ENCODE measurements around the gene WWP2.

DNA sequence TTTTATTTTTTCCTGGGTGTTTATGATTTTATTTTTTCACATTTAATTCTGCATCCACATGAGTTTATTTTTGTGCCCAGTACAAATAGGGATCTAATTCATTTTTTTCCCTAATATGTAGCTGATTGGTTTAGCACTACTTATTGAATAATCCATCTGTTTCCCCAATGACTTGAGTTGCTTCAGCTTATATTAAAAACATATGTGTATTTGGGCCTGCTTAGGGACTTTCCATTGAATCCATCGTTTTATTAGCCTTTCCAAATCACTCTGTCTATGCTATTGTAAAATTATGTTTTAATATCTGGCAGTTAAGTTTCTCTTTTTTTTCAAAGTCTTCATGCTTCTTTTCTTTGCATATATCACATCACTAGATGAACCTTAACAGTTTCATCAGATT is 42.2 kb downstream of the WWP2 start:
- TF ChIP-seq ZNF239 (tag by site-specific recombination; IDR thresholded peaks at IDR 0.05) = no peak
- TF ChIP-seq, protein P1, sequence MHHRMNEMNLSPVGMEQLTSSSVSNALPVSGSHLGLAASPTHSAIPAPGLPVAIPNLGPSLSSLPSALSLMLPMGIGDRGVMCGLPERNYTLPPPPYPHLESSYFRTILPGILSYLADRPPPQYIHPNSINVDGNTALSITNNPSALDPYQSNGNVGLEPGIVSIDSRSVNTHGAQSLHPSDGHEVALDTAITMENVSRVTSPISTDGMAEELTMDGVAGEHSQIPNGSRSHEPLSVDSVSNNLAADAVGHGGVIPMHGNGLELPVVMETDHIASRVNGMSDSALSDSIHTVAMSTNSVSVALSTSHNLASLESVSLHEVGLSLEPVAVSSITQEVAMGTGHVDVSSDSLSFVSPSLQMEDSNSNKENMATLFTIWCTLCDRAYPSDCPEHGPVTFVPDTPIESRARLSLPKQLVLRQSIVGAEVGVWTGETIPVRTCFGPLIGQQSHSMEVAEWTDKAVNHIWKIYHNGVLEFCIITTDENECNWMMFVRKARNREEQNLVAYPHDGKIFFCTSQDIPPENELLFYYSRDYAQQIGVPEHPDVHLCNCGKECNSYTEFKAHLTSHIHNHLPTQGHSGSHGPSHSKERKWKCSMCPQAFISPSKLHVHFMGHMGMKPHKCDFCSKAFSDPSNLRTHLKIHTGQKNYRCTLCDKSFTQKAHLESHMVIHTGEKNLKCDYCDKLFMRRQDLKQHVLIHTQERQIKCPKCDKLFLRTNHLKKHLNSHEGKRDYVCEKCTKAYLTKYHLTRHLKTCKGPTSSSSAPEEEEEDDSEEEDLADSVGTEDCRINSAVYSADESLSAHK (tag by site-specific recombination; IDR thresholded peaks at IDR 0.05) = no peak
- TF ChIP-seq, protein P2, sequence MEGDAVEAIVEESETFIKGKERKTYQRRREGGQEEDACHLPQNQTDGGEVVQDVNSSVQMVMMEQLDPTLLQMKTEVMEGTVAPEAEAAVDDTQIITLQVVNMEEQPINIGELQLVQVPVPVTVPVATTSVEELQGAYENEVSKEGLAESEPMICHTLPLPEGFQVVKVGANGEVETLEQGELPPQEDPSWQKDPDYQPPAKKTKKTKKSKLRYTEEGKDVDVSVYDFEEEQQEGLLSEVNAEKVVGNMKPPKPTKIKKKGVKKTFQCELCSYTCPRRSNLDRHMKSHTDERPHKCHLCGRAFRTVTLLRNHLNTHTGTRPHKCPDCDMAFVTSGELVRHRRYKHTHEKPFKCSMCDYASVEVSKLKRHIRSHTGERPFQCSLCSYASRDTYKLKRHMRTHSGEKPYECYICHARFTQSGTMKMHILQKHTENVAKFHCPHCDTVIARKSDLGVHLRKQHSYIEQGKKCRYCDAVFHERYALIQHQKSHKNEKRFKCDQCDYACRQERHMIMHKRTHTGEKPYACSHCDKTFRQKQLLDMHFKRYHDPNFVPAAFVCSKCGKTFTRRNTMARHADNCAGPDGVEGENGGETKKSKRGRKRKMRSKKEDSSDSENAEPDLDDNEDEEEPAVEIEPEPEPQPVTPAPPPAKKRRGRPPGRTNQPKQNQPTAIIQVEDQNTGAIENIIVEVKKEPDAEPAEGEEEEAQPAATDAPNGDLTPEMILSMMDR (tag by site-specific recombination; IDR thresholded peaks at IDR 0.05) = no peak
- TF ChIP-seq, protein P3, sequence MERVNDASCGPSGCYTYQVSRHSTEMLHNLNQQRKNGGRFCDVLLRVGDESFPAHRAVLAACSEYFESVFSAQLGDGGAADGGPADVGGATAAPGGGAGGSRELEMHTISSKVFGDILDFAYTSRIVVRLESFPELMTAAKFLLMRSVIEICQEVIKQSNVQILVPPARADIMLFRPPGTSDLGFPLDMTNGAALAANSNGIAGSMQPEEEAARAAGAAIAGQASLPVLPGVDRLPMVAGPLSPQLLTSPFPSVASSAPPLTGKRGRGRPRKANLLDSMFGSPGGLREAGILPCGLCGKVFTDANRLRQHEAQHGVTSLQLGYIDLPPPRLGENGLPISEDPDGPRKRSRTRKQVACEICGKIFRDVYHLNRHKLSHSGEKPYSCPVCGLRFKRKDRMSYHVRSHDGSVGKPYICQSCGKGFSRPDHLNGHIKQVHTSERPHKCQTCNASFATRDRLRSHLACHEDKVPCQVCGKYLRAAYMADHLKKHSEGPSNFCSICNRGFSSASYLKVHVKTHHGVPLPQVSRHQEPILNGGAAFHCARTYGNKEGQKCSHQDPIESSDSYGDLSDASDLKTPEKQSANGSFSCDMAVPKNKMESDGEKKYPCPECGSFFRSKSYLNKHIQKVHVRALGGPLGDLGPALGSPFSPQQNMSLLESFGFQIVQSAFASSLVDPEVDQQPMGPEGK (tag by site-specific recombination; IDR thresholded peaks at IDR 0.05) = no peak

Data from HEK293 (cell line).